Stimulated activated CD8-positive, alpha-beta memory T cell treated with anti-CD3 and anti-CD28 coated beads, Interleukin-4, amount 100 ng/mL, for 4 hours (primary cell): ENCODE measurements around the gene PIP5K1C.

Source experiments
- DNase-seq, 2 donors: peaks; one replicate each; pipeline ENCODE4 v3.0.0-alpha.2; 2020; ENCODE audit warnings: low read depth in 2 of 2, low spot score in 1 of 2

The PIP5K1C gene

GRCh38 chr19:3695986-3696659, 4.1 kb downstream of the PIP5K1C start:
- no peak for DNase-seq

DNA sequence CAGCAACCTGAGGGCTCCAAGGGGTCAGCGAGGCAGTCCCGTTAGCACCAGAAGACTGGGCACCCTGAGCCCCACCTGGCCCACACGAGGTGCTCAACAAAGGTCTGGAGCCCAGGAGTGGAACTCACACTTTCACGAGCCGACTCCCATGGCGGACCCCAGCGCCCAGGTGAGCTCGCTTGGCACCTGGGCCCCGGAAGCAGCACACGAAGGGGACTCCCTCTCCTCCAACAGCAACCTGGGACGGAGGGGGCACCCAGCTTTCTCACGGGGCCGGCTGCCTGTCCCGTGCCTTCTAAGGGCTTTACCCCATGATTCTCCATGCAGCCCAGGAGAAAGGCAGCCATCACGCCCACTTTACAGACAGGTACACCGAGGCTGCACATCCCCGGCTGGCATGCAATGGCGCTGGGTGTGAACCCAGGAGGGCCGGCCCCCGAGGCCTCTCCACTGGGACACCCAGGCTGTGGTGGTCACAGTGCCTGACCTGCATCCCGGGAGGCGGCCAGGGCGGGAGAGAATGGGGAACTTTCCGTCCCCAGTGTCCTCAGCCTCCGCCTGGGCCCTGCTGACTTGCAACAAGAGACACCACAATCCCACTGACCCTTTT, 5.0 kb downstream of the PIP5K1C start:
- DNase-seq: no peak

DNA sequence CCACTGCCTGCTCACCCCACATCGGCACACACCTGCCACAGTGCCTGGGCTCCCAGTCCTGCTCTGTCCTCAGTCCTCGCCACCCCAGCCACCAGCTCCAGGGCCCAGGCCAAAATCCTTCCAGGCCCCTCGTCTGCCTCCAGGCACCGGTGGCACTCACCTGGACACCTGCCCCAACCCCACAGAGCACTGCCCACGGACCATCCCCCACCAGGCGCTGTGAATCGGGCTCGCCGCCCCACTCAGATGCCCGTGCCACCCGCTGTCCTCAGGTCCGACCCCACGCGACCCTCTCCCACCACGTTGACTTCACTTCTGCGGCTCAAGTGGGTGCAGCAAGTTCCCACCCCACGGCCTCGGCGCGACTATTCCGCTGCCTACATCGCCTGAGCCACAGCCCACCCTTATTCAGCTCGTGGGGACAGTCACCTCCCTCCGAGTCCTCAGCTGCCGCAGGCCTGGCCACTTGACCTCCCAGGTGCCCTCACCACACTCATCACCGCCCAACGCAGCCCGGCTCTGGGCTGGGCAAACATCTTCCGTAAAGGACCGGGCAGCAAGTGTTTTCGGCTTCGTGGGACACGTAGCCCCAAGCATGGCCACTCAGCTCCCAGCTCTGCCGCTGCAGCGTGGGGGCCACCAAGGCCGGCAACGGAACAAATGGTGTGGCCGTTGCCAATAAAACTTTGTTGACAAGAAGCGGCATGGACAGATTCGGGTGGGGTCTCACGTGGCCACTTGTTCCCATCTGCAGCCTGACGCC, 5.7 kb downstream of the PIP5K1C start:
- no peak for DNase-seq

DNA sequence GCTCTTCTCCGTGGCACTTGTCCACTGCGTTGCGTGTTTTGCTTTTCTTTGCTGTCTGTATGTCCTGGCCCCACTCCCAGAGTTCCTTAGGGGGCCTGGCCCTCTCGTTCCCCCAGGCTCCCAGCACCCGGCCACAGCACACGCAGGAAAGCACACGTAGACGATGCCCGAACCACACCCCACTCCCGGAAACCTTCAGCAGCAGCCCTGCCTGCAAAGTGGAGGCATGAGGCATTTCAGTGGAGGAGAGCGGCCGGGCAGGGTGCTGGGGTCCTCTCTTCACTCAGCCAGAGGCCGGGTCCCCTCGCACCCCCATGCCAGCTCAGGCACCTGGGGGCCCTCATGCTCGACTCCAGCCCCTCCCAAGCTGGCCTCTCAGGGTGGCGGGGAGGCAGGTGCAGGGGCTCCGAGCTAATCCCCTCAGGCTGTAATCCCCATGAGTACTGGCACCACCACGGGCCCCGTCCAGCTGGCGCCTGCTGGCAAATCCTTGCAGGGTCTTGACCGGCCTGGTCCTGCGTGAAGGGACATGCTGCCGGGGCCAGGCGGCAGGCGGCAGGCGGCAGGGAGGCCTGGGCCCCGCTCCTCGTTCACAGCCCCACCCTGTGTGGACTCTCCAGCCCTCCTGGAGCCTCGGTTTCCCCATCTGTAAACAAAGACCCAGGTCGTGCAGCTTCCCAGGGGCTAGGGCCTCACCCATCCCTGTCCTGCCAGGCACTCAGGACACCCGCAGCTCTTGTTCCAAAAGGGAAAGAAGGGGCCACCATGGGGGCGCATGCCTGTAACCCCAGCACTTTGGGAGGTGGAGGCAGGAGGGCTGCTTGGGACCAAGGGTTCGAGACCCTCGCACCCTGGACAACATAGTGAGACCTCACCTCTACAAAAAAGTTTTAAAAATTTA, 7.0 kb downstream of the PIP5K1C start:
- no peak for DNase-seq

GRCh38 chr19:3692141-3693024, 7.9 kb downstream of the PIP5K1C start:
- DNase-seq: peak in 1 of 2 donors; percentile 36

DNA sequence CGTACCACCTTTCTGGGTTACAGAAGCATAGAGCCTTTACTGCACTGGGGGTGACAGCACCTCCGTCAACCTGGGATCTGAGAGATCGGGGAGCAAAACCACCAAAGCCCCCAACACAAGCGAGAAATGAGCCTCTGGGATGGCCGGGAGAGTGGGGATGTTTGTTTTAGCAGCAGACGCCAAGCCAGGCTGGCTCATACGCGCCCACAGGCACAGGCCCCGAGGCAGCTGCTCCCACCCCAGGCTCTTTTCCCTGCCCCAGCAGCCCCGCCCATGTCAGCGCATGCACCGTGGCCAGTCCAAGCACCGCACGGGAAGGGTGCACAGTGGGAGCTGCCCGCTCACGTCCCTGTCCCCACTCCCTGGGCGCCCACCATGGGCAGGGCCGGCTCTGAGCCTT, 8.5 kb downstream of the PIP5K1C start:
- DNase-seq: no peak

DNA sequence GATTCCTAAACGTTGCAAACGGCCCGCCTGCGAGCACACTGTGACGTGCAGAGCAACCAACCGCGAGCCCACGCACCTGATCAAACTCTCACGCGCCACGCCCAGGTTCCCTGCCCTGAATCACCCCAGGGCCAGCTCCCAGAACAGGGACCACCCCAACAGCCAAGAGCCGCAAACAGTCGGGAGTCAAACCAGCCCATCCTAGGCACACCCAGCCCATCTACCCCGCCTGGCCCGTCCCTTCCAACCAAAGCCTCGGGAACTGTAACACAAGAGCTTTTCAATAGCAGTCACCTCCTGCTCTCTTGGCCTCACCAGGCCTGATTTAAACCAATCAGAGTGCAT, 8.9 kb downstream of the PIP5K1C start:
- no peak for DNase-seq

GRCh38 chr19:3690551-3691371, 9.5 kb downstream of the PIP5K1C start:
- DNase-seq: no peak

GRCh38 chr19:3687774-3688706, 12.2 kb downstream of the PIP5K1C start:
- no peak for DNase-seq

DNA sequence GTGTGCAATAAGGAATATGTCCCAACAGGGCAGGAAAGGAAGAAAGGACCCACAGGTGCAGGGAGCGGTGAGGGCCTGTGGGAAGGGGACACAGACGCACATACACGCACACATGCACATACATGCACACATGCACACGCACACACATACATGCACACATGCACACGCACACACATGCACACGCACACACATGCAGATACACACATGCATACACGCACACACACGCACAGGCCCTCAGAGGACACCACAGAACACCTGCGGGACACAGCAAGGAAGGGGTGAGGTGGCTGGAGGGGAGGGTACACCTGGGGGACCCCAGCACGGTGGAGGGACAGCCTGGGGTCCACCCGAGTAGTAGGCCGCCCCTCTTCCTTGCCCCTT, 12.9 kb downstream of the PIP5K1C start:
- no peak for DNase-seq

GRCh38 chr19:3684817-3685410, 15.4 kb downstream of the PIP5K1C start:
- DNase-seq: no peak

DNA sequence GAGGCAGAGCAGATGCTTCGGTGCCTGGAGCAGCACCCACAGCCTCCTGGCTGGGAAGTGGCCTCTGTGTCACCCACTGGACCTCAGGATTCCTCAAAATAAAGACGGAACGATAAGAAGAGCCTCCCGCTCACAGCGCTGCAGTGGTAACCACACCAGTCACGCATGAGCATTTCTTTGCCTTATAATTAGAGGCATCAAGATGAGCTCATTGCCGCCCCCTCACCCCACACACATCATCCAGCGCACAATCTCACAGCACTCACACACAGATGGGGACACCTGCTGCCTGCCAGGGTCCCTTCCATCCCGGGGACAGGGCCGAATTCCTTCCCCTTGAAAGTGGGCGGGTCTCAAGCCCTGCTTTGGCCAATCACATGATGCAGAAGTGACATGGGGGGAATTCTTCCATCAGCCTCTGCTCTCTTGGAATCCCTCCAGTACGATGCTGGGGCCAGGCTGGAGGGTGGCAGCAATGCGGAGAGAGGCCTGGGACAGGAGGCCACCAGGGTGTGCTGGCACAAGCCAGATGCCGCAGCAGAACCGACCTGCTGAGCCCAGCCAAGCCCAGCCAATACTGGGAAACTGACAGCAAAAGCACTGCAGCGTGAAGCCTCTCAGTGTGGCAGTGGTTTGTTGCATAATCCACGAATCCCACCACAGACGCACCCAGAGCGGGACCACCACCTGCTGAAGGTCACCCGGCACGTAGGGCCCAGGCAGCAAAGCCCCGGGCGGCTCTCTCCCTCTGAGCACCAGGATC, 16.0 kb downstream of the PIP5K1C start:
- DNase-seq: no peak

DNA sequence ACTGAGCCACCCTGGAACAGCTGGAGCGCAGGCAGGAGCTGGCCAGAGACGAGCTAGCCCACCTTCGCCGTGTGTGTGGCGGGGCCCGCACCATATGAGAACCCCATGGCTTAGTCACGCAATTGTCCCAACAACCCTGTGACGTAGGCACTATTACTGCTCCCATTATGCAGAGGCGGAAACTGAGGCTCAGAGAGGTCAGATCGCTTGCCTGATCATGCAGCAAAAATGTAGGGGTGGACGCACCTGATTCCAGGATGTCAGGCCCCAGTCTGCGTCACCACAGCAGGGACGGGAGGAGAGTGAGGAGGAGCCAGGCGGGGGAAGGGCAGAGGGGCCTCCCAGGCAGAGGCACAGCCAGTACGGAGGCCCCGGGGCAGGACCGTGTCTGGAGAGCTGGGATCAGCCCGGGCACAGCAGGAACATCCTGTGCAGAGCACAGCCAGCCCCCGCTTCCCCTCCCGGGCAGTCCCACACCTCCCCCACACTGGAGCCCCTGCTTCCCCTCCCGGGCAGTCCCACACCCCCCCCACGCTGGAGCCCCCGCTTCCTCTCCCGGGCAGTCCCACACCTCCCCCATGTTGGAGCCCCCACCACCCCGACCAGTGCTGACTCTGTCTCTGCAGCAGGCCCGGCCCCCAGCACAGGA, 16.7 kb downstream of the PIP5K1C start:
- DNase-seq: no peak

DNA sequence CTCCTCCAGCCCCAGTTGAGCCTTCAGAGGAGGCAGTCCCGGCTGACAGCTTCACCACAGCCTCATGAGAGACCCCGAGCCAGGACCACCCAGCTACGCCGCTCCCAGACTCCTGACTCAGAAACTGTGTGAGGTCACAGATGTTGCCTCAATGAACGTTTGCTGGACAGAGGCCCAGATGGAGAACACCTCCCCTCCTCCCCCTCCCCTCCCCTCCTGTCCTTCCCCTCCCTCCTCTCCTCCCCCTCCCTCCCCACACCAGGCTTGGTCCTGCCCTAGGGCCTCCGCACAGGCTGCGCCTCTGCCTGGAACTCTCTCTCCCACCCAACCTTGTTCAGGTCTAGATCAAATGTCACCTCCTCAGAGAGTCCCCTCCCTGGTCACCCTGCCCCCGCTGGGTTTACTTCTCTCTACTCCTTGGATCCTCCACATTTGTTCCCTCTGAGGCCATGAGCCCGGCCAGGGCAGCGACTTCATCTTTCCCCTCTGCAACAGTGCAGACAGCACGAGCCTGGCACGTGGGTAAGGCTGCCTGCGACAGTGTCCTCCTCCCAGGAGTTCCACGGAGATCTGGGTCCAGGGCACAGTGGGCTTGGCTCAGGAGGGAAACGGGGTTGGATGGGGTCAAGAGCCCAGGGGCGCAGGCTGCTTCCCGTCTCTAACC, 17.4 kb downstream of the PIP5K1C start:
- DNase-seq: no peak

- DNase-seq: no peak
Observed at GRCh38 chr19:3682286-3682685, 18.0 kb downstream of the PIP5K1C start.

DNA sequence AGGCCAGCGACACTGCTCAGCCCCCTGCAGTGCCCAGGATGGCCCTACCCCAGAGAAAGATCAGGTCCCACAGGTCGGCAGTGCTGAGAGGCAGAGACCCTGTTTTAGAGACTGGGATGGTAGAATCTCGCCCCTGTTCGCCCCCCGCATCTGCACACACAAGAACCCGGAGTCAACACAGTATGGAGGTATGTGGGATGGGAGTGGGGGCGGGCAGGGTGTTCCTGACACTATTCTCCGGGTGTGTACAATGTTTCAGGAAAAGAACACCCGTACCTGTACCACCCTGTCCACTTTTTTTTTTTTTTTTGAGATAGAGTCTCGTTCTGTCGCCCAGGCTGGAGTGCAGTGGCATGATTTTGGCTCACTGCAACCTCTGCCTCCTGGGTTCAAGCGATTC, 19.3 kb downstream of the PIP5K1C start:
- DNase-seq: no peak
